GM18526 (cell line): ENCODE measurements around the gene OVCH1.

Source experiments
- POLR2A ChIP-seq: IDR thresholded peaks from 3 replicates; pipeline ENCODE4 v1.6.1; 2011; ENCODE audit not compliant: insufficient read length; ENCODE audit errors: extremely low read depth

The OVCH1 gene

DNA sequence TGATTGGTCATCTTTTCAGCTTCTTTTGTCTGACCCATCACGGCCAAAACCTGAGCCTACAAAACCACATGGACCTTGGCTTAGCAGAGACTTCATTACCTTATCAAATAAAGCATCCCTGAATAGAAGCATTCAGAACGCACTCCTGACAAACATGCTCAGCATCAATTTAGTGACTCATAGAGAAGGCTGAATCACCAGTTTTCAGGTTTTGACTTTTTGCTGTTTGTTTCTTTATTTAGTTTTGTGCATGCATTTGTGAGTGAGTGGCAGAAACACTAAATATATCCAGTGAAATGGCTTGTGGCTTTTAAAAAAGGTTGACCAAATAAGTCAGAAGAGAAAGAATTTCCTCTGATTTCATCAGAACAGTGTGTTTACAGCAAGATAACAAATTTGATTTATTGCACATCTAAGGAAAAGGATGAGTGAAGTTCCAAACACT lies 19.0 kb upstream of the OVCH1 start:
- no peak for TF ChIP-seq POLR2A

DNA sequence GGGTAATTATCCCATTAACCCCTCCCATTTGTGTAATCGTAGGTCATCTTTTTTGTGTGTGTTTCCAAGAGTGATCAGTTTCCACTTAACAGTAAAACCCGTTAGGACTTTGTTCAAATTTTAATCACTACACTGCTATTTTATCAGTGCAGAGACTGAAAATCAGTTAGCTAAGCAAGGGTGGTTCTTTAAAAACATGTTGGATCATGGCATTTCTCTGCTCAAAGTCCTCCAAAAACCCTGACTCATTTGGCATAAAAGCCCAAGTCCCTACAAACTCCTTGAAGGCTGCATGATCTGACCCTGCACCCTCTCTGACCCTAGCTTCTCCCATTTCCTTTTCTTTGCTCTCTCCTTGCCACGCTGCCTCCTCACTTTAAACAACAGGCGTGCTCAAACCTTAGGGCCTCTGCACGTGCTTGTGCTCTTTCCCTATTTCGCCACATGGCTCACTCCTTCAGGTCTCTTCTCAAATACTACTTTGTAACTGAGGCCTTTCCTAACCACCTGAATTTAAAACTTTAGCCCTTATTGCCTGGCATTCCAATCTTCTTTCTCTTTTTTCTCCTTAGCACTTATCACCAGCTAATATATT lies 13.2 kb upstream of the OVCH1 start:
- no peak for TF ChIP-seq POLR2A

GRCh38 chr12:29509503-29509902 lies 12.0 kb upstream of the OVCH1 start:
- no peak for TF ChIP-seq POLR2A

GRCh38 chr12:29508949-29509348 lies 11.5 kb upstream of the OVCH1 start:
- TF ChIP-seq POLR2A, result no peak

GRCh38 chr12:29505122-29505521 lies 7.6 kb upstream of the OVCH1 start:
- TF ChIP-seq POLR2A, result no peak

- TF ChIP-seq POLR2A, result no peak
Observed at GRCh38 chr12:29503283-29503682, 5.8 kb upstream of the OVCH1 start.

DNA sequence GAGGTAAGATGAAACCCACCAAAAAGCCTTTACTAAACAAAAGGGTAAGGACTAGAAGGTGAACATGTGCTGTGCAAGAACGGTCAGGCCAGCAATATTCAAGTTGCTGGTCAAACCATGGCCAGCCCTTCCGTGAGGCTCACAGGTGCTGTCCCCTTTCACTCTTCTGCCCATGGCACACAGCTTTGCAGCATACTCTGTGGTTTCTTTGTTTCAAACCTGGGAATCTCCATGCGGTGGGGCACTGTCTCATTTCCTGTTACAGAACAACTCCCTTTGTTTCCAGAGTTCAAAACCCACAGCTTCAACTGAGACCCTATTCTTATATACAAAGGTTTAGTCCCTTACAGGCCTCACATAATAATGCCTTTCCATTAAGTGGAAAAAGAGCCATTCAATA lies 1.7 kb upstream of the OVCH1 start:
- TF ChIP-seq POLR2A, result no peak

- no peak for TF ChIP-seq POLR2A
Observed at GRCh38 chr12:29492891-29493290, 4.6 kb downstream of the OVCH1 start.

GRCh38 chr12:29486972-29487371 lies 10.5 kb downstream of the OVCH1 start:
- TF ChIP-seq POLR2A, result no peak

DNA sequence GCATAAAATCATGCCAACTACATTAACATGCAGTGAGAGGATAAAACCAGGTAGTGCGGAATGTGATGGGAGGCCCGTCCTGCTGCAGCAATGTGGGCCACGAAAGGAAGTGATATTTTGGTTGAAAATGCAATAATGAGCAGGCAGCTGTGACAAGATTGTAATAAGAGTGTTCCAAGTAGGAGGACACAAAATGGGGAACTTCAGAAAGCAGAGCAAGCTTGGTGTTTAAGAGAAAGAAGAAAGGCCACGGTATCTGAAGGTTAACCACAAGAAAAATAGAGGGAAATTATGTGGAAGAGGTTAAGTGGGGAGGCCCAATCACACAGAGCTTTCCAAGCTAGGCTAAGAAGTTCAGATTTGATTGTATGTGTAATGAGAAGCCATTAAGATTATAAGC lies 34.3 kb downstream of the OVCH1 start:
- no peak for TF ChIP-seq POLR2A

- no peak for TF ChIP-seq POLR2A
Observed at GRCh38 chr12:29460082-29460481, 37.4 kb downstream of the OVCH1 start.

DNA sequence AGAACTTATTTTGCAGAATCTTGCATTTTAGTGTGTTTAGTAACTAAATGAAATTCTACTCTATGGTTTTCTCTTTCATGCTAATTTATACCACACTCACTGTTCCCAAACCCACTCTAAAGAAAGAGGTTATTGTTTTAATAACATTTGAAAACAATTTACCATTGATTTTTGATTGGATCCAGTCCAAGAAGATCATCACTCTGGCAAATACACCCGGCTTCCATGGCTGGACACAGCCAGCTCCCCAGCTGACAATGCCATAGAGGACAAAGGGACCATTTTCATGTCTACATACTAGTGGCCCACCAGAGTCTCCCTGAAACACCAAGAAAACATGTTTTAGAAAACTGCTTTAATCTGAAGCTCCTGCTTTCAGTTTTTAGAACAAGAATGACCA lies 42.4 kb downstream of the OVCH1 start:
- no peak for TF ChIP-seq POLR2A

DNA sequence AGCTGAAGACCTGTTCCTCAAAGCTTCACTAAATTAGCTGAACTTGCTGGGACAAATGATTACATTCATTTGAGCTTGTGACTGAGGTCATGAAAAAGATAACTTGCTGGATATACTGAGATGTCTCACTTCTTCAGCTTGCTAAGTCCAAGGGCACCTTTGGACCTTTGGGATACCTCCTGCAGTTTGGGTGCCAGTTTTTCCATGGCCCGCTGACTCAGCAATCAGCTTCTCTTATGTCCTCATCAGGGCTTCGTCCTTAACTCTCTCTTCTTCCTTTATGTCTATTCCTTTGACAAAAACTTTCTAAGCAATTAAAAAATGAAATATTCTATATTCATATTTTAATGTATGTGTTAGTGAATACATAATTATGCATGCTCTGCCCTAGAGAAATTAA lies 45.6 kb downstream of the OVCH1 start:
- TF ChIP-seq POLR2A, result no peak

GRCh38 chr12:29448157-29448556 lies 49.3 kb downstream of the OVCH1 start:
- no peak for TF ChIP-seq POLR2A

- no peak for TF ChIP-seq POLR2A
Observed at GRCh38 chr12:29447285-29447975, 50.1 kb downstream of the OVCH1 start.

- no peak for TF ChIP-seq POLR2A
Observed at GRCh38 chr12:29439506-29439905, 58.0 kb downstream of the OVCH1 start.
